Activated gamma-delta T cell (primary cell): ENCODE data around the gene ALKBH3.

Experiments
- DNase-seq: peaks from one replicate; lab custom pipeline; 2025; lab: John Stamatoyannopoulos, UW

ALKBH3 gene

DNA sequence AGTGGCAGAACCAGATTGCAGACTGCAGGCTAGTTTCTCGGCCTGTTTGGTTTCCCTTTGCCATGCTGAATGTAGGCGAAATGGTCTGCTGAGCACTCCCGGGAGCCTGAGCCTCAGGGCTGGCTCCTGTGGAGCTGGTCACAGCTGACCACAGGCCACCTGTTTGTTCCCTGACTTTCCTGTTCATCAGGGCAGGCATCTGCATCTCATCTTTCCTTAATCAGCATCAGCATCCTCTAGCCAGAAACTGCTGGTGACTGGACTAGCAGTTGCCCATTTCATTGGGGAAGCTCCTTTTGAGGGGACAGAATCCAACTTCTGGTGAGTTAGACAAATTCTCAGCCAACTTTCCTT lies 41.6 kb downstream of the ALKBH3 start:
- no peak for DNase-seq

GRCh38 chr11:43922744-43923405 lies 42.2 kb downstream of the ALKBH3 start:
- no peak for DNase-seq

DNA sequence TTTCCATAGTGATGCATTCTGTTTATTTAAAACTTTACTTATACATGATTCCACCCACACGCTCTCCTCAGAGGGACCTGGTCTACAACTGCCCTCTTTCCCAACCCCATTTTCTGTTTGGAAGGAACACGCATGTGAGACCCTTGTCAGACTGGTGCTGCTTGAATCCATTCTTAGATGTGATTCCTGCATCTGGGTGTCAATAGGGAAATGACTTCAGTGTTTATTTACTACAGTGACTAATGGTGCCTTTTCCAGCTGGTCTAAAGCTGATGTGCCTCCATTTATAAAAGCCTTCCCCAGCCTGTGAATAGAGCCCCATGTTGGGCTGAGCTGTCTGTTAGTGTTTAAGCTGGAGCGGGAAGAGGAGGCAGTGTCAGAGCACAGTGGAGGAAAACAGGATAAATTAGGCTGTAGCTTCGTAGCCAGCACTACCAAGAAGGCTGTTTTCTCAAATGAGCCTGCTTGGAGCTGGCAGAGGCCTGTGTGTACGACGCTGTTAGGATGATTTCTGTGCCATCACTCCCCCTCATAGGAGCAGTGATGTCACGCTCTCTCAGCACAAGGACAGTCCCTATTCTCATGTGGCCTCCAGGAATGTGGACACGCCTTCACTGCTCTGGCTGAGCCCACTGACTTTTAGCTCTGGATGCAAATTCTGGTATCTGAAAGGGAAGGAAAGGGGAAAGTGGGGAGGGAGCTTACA lies 42.9 kb downstream of the ALKBH3 start:
- no peak for DNase-seq

GRCh38 chr11:43924112-43924855 lies 43.7 kb downstream of the ALKBH3 start:
- no peak for DNase-seq

- no peak for DNase-seq
Observed at GRCh38 chr11:43925063-43925931, 44.7 kb downstream of the ALKBH3 start.

GRCh38 chr11:43925932-43926505 lies 45.4 kb downstream of the ALKBH3 start:
- no peak for DNase-seq

DNA sequence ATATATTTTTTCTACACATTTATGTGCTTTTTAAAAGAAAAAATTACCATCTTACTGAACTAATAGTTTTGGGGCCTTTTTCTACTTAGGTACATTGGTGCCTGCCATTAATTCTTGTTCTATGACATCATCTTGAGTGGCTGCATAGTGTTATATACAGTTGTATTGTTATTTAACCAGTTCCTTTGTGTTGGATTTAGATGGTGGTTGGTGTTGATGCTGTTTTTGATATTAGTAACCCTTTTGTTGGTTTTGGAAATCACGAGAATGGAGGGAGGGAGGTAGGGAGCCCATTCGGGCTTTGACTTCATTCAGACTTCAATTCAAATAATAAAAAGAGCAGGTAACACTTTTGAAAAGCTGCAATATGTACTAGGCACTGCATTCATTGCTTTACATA lies 46.4 kb downstream of the ALKBH3 start:
- no peak for DNase-seq

DNA sequence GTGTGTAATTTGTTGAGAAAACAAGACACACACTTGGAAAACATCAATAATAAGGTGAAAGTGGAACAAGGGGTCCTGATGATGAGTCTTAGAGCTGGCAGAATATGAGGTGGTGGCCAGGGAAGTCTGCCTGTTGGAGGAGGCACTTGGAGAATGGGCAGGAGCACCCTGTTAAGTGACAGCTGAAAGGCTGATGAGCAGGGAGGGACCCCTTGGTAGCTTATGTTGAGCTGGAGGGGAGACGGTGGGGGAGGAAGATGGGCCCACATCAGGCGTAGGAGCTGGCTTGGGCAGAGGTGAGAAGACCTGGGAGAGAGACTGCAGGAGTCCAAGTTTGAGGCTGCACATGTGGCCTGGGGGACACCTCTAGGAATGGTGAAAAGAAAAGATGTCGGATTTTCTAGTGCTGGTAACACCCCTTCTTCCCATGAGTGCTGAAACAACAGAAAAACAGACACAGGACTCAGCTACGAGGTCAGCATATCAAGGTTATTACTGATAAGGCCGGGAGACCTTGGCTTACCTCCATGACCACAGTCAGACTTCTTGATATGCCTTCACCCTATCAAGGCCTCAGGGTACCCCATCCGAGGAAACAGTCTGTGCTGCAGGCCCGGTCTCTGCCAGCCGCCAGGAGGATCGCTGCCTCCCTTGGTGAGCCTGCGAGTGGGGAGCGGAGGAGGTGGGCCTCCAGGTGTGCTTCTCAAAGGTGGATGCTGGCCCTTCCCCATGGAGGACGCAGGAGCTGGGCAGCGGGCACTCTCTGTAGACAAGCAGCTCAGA lies 47.5 kb downstream of the ALKBH3 start:
- DNase-seq = no peak

- no peak for DNase-seq
Observed at GRCh38 chr11:43928721-43929120, 48.1 kb downstream of the ALKBH3 start.

GRCh38 chr11:43930868-43931716 lies 50.5 kb downstream of the ALKBH3 start:
- no peak for DNase-seq

DNA sequence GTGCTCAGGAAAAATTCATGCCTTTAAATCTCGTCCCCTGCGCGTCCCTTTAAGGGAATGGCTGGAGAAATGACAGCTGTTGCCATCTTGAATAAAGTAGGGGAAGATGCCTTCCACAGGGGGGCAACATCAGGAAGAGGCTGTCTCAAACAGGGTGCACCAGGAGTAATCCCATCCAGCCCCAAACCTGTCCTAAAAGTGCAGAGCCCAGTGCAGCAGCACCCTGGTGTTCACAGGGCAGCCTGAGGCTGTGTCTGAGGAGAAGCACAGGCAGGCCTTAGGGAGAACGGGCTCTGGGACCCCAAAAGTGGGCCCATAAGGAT lies 51.0 kb downstream of the ALKBH3 start:
- DNase-seq = no peak

- no peak for DNase-seq
Observed at GRCh38 chr11:43933226-43933607, 52.6 kb downstream of the ALKBH3 start.

- no peak for DNase-seq
Observed at GRCh38 chr11:43933608-43934551, 53.2 kb downstream of the ALKBH3 start.

- no peak for DNase-seq
Observed at GRCh38 chr11:43934601-43935423, 54.2 kb downstream of the ALKBH3 start.

DNA sequence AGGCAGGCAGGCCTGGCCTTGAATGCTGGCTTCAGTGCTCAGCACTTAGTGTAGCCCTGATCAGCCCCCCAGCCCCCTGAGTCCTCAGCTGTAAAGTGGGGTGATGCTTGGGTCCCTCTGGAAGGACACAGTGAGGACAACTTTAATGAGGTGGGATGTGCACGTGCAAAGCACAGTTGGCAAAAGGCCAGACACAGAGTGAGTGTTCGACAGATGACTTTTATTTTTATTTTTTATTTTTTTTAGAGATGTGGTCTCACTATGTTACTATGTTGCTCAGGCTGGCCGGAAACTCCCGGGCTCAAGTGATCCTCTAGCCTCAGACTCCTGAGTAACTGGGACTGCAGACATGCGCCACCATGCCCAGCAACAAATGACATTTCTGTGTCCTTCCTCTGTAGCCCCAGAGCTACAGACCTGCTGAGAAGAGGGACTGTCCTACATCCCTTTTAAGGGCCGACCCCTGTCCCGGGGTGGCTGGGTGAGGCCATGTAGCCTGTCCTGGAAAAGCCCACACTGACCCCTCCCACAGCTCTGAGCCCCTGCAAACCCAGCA lies 54.9 kb downstream of the ALKBH3 start:
- DNase-seq = no peak

GRCh38 chr11:43936076-43936475 lies 55.4 kb downstream of the ALKBH3 start:
- DNase-seq = no peak

- DNase-seq = no peak
Observed at GRCh38 chr11:43937434-43938411, 57.1 kb downstream of the ALKBH3 start.
